Skeletal muscle cell (primary cell): Measurements from ENCODE around the gene CCSER2.

Source experiments
- DNase-seq: peaks from one replicate; pipeline ENCODE4 v3.0.0-alpha.2; 2010; ENCODE audit warnings: low read depth
- H3K4me3 ChIP-seq: 2 replicates; pipeline ENCODE4 v1.5.1; 2011; ENCODE audit warnings: low read depth, mild to moderate bottlenecking, control low read depth, low read length, moderate library complexity

CCSER2 gene

GRCh38 chr10:84551437-84552120 is 223.2 kb downstream of the CCSER2 start:
- H3K4me3 ChIP-seq = no peak overlapping the region
- no peak for DNase-seq

GRCh38 chr10:84552478-84552877 is 224.1 kb downstream of the CCSER2 start:
- no peak overlapping the region for H3K4me3 ChIP-seq
- no peak for DNase-seq

- no peak for DNase-seq
- H3K4me3 ChIP-seq = no peak overlapping the region
These were observed 234.2 kb downstream of the CCSER2 start for GRCh38 chr10:84562592-84562991.

GRCh38 chr10:84563355-84563754 is 235.0 kb downstream of the CCSER2 start:
- no peak for DNase-seq
- no peak overlapping the region for H3K4me3 ChIP-seq

GRCh38 chr10:84563868-84564267 is 235.5 kb downstream of the CCSER2 start:
- H3K4me3 ChIP-seq = no peak overlapping the region
- DNase-seq = no peak

DNA sequence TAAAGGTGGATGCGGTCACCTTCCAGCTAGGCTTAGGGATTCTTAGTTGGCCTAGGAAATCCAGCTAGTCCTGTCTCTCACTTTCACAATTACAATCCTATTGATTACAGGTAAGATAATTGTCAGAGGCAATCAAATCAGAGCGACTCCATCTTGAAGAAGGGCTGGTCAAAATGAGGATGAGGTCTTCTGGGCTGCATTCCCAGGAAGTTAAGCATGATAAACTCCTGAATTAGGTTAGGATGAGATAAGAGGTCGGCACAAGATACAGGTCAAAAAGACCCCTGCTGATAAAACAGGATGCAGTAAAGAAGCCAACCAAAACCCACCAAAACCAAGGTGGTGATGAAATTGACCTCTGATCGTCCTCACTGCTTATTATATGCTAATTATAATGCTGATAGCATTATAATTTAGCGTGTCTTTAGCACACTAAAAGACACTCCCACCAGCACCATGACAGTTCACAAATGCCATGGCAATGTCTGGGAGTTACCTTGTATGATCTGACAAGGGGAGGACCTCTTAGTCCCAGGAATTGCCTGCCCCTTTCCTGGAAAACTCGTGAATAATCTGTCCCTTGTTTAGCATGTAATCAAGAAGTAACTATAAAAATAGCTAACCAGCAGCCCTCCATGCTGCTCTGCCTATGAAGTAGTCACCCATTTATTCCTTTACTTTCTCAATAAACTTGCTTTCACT is 237.6 kb downstream of the CCSER2 start:
- DNase-seq = no peak
- H3K4me3 ChIP-seq = no peak overlapping the region

DNA sequence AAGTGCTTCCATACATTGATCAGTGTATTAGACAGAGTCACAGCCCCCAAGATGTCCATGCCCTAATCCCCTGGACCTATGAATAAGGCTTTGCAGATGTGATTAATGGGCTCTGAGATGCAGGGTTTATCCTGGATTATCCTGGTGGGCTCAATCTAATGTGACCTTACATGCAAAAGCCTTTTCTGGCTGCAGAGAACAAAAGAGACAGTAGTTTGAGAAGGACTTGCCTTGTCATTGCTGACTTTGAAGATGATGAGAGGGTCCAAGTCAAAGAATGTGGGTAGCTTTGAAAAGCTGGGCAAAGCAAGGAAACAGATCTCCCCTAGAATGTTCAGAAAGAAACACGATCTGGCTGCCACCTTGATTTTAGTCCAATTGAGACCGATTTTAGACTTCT is 238.7 kb downstream of the CCSER2 start:
- DNase-seq = no peak
- no peak overlapping the region for H3K4me3 ChIP-seq
